ENCODE results near the gene ALB.

ALB gene

DNA sequence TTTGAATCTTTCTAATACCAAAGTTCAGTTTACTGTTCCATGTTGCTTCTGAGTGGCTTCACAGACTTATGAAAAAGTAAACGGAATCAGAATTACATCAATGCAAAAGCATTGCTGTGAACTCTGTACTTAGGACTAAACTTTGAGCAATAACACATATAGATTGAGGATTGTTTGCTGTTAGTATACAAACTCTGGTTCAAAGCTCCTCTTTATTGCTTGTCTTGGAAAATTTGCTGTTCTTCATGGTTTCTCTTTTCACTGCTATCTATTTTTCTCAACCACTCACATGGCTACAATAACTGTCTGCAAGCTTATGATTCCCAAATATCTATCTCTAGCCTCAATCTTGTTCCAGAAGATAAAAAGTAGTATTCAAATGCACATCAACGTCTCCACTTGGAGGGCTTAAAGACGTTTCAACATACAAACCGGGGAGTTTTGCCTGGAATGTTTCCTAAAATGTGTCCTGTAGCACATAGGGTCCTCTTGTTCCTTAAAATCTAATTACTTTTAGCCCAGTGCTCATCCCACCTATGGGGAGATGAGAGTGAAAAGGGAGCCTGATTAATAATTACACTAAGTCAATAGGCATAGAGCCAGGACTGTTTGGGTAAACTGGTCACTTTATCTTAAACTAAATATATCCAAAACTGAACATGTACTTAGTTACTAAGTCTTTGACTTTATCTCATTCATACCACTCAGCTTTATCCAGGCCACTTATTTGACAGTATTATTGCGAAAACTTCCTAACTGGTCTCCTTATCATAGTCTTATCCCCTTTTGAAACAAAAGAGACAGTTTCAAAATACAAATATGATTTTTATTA, 28.3 kb downstream of the ALB start:
- no peak for DNase-seq

DNA sequence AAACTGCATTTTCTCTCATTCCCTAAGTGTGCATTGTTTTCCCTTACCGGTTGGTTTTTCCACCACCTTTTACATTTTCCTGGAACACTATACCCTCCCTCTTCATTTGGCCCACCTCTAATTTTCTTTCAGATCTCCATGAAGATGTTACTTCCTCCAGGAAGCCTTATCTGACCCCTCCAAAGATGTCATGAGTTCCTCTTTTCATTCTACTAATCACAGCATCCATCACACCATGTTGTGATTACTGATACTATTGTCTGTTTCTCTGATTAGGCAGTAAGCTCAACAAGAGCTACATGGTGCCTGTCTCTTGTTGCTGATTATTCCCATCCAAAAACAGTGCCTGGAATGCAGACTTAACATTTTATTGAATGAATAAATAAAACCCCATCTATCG, 29.1 kb downstream of the ALB start:
- DNase-seq: no peak

DNA sequence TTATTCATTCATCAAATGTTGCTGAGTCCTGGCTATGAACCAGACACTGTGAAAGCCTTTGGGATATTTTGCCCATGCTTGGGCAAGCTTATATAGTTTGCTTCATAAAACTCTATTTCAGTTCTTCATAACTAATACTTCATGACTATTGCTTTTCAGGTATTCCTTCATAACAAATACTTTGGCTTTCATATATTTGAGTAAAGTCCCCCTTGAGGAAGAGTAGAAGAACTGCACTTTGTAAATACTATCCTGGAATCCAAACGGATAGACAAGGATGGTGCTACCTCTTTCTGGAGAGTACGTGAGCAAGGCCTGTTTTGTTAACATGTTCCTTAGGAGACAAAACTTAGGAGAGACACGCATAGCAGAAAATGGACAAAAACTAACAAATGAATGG, 30.2 kb downstream of the ALB start:
- peak; percentile 1 to 9 for DNase-seq

DNA sequence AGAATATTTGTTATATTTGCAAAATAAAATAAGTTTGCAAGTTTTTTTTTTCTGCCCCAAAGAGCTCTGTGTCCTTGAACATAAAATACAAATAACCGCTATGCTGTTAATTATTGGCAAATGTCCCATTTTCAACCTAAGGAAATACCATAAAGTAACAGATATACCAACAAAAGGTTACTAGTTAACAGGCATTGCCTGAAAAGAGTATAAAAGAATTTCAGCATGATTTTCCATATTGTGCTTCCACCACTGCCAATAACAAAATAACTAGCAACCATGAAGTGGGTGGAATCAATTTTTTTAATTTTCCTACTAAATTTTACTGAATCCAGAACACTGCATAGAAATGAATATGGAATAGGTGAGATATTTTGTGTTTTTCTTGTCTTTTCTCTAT, 31.9 kb downstream of the ALB start, which contains the start of gene AFP:
Gene AFP, plus strand, starts transcription at position 238 of the 400 bp plus-strand sequence. Its CDS starts 42 bp downstream, at position 280.
- DNase-seq: no peak

DNA sequence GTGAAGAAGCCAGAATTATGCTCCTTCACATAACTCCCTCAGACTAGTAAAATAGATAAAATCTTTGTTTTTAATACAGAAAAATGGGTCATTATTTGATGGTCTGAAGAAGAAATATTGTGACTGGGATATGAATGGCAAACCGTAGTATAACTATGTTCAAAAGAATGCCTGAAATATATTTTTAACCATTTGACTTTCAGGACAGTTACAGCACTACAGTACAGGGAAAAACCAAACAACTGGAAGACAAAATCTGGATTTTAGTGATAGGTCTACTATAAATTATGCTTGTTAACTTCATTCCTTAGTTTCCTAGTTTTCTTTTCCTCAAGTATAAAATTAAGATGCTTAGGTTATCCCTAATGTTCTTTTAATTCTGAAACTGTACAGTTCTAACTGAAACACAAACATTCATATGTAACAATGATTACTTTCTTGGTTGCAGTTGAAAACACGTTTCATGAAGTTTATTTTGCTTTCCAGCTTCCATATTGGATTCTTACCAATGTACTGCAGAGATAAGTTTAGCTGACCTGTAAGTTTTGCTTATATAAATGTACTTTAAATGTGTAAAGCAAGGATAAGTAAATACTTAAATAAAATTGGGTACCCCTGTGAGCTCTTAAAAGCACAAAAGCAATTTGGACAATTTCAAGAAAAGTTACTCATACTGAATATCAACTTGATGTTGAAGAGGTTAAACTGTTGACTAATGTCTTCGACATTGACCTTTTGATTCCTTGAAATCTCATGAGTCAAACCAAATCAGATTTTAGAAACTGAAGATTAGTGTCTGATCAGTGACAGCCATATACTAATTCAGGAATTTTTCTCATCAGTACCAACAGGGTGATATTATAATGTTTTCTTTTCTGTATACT, 32.8 kb downstream of the ALB start:
- DNase-seq: no peak

DNA sequence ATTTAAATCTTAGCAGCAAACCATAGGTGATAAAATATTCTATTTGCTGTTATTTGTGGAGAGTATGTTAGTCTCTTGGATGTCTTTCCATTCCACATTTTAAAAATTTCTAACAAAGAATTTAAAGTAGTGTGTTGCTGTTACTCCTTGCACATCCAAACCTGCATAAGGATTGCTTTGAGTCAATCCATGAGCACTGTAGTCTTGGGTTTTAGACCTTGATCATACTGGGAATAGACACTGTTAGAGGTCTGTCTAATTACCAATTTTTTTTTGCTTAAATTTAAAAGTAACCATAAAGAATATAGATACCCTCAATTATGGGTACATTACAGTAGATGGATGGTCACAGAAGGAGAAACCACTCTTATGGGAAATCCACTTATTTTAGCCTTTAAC, 33.5 kb downstream of the ALB start:
- DNase-seq: no peak

DNA sequence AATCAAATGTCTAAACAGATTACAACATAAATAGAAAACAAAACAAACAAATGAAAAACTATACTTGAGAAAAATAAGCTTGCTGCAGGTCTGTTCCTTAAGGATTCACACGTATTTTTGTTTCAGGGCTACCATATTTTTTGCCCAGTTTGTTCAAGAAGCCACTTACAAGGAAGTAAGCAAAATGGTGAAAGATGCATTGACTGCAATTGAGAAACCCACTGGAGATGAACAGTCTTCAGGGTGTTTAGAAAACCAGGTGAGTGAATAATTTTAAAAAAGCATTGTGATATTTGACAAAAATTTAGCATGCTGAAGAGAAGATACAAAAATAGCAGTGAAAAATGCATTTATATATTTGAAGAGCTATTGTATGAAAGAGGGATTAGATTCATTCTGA, 34.0 kb downstream of the ALB start:
- DNase-seq: no peak

DNA sequence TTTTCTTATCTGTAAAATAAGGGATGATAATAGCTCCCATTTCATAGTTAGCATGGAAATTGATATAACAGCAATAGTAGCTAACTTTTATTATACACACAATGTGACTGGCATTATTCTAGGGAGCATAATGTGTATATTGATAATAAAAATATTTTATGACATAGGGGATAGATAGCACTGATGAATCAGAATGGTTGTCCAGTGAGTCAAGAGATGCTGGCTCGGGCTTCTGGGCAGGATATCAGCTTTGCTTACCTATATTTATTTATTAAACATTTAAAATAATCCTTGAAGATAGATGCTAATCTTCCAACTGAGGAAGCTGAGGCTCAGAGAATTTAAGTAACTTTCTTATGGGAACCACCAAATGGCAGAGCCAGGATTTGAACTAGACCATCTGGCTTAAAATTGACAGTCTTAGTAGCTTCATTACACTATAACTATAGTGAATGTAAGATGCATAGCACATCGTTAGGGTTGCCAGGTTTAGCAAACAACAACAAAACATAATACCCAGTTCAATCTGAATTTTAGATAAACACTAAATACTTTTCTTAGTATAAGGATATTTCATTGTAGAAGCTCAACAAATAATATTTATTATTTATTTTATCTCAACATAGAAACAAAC, 34.6 kb downstream of the ALB start:
- no peak for DNase-seq

DNA sequence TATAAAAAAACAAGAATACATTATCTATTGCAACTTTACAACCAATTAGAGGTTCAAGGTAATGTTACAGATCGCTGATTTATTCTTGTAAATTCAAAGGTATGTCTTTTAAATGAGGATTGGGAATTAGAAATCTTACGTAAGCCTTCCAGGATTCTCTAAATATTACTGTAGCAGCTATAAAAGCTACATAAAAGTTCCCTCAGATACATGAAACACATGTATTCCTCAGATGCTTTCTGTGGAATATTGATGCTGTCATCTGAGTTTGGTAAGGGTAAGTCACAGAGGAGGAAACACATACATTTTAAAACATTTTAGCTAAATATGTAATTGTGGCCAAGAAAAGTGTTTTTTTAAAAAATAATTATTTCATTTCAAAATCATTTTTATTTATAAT, 35.4 kb downstream of the ALB start:
- DNase-seq: no peak

DNA sequence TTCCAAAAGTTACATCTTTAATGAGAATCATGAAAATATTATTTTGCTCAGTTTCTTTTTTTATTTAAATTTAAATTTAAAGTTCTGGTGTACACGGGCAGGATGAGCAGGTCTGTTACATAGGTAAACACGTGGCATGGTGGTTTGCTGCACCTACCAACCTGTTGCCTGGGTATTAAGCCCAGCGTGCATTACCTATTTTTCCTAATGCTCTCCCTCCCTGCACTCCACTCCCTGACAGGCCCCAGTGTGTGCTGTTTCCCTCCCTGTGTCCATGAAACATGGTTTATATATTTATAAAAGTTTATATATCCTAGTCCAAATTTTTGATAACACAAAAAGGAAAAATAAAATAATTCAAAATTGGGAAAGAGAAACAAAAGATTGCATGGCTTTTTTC, 35.9 kb downstream of the ALB start:
- no peak for DNase-seq

DNA sequence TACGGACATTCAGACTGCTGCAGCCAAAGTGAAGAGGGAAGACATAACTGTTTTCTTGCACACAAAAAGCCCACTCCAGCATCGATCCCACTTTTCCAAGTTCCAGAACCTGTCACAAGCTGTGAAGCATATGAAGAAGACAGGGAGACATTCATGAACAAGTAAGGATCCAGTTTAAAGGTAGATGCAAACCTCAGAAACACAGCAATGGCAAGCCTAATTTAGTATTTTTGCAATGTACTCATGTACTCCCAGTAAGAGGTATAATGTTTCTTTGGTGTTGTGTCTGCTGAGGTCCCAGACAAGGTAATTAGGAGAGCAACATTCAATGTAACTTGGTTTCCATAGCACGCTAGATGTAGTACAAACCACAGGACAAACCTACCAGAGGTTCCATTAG, 36.6 kb downstream of the ALB start:
- DNase-seq: no peak

DNA sequence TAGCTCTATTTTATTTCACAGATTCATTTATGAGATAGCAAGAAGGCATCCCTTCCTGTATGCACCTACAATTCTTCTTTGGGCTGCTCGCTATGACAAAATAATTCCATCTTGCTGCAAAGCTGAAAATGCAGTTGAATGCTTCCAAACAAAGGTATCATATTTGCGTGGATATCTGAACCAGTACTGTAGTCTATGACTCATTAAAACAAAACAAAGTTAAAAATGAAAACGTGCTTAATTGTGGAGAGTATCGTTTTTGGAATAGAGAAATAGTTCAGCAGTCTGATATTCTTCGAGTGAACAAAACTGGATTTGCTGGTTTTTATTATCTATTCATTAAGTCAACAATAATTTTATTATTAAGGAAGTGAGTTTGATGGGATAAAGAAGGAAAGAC, 38.2 kb downstream of the ALB start:
- DNase-seq: no peak

DNA sequence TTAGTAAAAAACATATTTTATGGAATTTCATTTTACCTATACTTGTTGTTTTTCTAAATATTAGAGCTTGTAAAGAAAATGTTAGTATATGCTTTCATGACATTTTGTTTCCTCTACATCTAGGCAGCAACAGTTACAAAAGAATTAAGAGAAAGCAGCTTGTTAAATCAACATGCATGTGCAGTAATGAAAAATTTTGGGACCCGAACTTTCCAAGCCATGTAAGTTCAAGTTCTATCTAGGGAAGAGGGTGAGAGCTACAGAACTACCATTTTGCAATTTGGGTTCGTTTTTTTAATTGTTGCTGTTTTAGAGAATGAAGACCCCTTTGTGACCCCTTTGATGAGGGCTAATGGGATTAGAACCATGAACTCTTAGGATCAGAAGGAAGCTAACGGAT, 39.1 kb downstream of the ALB start:
- DNase-seq: no peak

DNA sequence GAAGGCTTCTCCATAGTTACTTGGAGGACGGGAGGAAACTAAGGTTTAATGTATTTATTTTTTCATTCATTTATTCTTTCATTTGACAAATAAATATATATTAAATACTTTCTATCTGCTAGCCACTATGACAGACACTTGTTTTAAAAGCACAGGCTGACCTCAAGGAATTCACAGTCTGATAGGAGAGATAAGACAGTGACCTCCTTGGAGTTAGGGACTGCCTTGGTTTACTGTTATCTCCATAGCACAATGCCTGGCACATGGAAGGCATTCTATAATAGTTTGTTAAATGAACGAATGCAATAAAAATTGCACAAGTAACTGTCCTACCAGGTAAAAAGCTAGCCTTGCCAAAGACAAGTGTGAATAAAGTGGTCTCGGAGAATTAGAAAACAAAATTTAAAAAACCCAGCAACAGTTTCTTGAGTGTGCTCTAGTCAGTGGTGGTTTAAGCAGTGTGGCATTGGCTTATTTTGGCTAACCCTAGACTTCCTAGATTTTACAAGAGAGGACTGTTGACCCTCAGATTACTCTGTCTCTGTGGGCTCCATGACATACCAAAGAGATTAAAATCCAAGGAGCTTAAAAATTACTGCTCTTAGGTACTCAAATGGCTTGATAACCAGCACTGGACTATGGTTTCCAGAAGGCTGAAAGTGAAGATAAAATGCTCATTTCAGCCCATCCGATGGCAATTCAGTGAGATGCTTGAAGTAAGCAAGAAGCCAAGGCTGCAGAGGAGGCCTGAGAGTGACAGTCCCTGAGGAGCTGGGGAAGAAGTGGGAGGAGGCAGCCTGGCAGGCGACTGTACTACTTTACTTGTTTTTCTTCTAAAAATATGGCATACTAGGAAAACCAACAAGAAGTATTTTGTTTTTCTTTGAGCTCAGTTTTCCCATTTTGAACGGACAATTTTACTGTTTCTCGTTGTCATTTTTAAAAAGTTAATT, 41.6 kb downstream of the ALB start:
- no peak for DNase-seq

DNA sequence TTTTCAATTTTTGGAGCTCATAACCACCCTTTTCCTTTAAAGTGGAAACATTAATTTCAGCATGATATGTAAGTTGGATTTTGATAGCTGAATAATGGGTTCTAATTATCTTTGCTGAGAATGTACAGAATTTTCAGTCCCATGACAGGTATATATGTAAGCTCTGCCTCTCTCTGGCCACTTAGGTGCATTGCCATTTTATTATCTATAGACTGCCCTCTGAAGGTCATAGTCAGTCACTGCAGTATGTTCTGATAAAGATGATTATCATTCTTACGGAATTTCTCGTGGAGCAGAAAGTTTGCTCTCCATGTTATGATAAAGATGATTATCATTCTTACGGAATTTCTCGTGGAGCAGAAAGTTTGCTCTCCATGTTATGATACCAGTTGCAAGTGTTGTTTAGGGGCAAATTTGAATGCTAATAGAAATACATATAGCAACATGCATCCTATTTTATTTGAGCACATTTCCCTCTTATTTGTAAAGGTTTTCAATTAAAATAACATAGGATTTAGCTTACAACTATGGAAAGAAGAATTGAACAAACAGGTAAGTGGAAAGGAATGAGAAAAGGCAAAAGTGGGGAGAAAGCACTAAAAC, 42.4 kb downstream of the ALB start:
- DNase-seq: peak; percentile 57 to 73

DNA sequence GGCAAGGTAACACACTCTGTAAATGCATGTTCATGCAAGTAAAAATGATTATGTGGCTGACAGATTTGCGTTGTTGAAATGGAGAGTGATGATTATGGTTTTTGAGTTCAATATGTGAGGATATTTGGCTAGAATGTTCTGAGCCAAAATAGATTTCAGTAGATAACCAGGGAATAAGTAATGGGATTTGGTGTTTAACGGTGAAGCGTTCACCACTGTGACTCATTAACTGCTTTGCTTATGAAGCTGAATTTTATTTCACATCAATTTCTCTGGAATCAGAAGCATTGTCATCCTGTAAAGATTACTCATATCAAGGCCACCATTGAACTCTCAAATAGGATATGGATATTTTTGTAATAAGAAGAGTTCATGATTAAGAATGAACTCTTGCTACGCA, 43.6 kb downstream of the ALB start:
- DNase-seq: no peak

DNA sequence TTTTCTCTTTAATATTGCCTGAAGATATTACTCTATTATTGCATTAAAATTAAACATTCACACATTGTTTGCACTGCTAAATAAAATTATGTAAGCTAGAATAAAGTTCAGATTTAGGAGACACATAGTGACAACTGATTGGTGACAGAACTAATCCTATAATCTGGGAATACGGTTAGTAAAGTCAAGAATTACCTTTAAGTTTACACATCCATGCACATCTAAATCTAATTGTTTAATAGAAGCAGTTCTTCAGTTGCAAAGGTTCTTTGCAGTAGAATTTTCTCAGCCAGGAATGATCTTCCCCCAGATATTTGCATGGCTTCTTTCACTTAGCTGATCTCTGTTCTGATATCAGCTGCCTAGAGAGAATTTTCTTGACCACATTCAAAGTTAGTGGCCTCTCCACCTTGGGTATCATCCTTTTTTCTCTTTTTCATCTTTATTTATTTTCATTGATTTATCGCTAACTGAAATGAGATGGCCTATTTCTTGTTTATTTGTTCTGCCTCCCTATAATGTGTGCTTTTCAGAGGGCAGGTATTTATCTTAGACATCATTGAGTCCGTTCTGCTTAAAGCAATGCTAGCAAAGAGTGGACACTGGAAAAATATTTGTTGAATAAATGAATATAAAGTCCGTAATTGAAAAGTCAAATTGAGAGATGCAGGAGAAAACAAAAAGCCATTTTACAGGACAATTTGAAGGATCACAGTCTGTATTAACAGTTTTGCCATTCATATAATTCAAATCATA, 44.5 kb downstream of the ALB start:
- no peak for DNase-seq

DNA sequence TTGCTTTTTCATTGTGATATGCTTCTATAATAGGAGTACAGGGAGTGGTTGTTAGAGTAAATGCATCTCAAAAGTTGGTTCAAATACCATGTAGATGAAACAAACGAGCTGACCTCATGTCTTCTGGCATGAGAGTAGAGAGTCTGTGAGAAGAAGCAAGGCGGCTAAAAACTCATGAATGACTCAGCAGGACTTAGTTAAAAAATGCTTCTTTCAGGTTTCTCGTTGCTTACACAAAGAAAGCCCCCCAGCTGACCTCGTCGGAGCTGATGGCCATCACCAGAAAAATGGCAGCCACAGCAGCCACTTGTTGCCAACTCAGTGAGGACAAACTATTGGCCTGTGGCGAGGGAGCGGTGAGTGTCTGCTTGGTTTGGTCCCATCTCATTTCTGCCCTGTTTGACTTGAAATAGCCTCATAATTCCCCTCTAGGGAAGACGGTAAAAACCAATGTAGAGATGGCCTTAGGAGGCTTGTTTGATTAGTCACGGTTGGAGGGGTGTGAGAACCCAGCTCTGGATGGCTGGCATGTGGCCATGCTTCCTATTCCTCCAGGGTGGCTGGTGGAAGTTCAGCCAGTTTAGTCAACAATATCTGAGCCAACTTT, 46.4 kb downstream of the ALB start:
- no peak for DNase-seq

DNA sequence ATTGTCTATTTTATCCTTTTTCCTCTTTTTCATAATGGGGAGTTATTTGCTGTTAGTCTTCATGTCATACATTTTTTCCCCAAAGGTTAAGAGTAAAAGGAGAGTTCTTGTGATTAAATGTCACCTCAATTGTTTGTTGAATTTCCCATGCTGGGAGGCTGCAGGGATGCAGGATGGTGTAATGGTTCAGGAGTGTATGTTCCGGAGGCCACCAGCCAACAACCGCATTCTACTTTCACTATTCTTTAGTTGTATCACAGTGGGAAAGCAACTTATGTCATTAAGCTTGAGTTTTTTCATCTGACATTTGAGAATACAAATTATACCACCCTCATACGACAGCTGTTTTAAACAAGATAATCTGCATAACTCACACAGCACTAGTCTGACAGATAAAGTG, 47.3 kb downstream of the ALB start:
- DNase-seq: no peak

DNA sequence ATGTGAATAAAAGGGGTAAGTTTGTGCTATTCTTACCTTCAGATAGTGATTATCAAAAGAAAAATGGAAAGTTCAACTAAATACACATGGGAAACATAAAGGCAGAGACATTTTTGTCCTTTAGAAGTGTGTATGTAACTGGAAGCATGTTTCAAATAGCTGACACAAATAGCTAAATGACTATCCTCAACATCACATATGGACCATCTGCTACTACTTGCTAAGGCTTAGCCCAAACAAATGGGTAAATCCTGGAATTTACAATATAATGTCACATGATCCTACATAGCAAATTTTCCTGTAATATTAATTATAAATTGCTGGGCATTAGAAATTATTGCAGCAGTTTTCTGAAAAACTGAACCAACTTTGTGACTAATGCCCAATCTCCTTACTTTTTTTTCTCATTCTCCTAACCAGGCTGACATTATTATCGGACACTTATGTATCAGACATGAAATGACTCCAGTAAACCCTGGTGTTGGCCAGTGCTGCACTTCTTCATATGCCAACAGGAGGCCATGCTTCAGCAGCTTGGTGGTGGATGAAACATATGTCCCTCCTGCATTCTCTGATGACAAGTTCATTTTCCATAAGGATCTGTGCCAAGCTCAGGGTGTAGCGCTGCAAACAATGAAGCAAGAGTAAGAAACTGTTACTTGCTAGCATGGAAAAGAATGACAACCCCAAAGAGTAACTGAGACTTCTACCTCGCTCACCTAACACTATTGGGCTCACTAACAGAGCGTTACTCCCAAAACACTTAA, 48.1 kb downstream of the ALB start:
- no peak for DNase-seq

All from AML-193 (cell line).